Progenitor cell of endocrine pancreas (in vitro differentiated cells): Measurements from ENCODE around the gene NEK4. TPM values are rescaled to one million over a fixed set of nuclear protein-coding genes. Genes with fewer than 3 reads are reported as not detected.

Source experiments
- DNase-seq: peaks from one replicate; pipeline ENCODE4 v3.0.0; 2021; ENCODE audit warnings: low spot score; ENCODE audit not compliant: unreplicated experiment
- H3K27ac Mint-ChIP-seq: 2 replicates; pipeline ENCODE4 v1.8.0; 2021; ENCODE audit warnings: mild to moderate bottlenecking, moderate library complexity, mixed read lengths
- H3K27me3 Mint-ChIP-seq: 2 replicates; pipeline ENCODE4 v1.8.0; 2021; ENCODE audit warnings: mixed read lengths
- H3K36me3 Mint-ChIP-seq: 2 replicates; pipeline ENCODE4 v1.8.0; 2022; ENCODE audit warnings: mixed read lengths; ENCODE audit not compliant: insufficient read depth
- H3K4me1 Mint-ChIP-seq: 2 replicates; pipeline ENCODE4 v1.8.0; 2021; ENCODE audit warnings: low read depth, mixed read lengths
- H3K4me3 Mint-ChIP-seq: 2 replicates; pipeline ENCODE4 v1.8.0; 2021; ENCODE audit warnings: low read depth, mild to moderate bottlenecking, moderate library complexity, mixed read lengths
- H3K9me3 Mint-ChIP-seq: 2 replicates; pipeline ENCODE4 v1.8.0; 2021; ENCODE audit warnings: low read depth, mixed read lengths
- total RNA-seq: library from RNA; stranded (reverse); gene quantifications from 2 replicates; pipeline ENCODE4 v1.2.1, GENCODE V29; 2021
- TF ChIP-seq, protein P1 (sequence below): fragments of 200-600 bp; sonication (generic); IDR thresholded peaks from one replicate; pipeline ENCODE4 v1.5.0; 2021; ENCODE audit warnings: antibody characterized with exemption, mild to moderate bottlenecking; ENCODE audit not compliant: unreplicated experiment

The NEK4 gene
- total RNA-seq, 1 donor from 2014 or later: 51.1 TPM

DNA sequence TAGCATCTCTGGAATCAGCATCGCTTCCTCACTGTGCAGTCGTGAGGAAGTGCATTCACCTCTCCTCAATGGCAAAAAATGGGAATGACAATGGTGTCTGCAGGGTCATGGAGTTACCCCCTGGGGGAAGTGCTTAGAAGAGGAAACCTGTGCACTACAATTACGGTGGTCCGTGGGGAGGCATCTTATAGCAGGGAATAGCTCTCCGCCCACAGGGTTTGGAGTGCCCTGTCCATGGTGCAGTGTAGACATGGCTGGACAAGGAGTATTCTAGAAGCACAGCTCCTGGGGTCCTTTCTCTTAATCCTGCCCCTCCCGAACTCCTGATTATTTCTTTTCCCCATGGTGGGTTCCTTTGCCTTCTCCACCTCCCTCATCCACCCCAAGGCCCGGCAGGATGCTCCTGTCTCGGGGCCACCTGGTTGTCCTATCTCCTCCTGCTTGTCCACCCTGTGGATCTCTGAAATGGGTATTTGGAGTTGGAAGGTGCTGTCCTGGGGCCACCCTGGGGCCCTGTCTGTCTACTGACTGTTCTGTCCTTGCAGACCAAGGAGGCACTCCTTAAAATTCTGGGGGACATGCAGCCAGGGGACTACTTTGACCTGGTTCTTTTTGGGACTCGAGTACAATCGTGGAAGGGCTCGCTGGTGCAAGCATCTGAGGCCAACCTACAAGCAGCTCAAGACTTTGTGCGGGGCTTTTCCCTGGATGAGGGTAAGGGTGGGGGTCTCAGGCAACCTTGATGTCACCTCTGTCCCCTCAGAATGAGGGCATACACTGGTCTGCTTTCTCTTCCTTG, 11.9 kb upstream of the NEK4 start:
- peaks cover 7% of the 10 kb centered on the region for H3K4me1 Mint-ChIP-seq
- DNase-seq: no peak
- no peak overlapping the region for H3K4me3 Mint-ChIP-seq
- TF ChIP-seq, protein P1, sequence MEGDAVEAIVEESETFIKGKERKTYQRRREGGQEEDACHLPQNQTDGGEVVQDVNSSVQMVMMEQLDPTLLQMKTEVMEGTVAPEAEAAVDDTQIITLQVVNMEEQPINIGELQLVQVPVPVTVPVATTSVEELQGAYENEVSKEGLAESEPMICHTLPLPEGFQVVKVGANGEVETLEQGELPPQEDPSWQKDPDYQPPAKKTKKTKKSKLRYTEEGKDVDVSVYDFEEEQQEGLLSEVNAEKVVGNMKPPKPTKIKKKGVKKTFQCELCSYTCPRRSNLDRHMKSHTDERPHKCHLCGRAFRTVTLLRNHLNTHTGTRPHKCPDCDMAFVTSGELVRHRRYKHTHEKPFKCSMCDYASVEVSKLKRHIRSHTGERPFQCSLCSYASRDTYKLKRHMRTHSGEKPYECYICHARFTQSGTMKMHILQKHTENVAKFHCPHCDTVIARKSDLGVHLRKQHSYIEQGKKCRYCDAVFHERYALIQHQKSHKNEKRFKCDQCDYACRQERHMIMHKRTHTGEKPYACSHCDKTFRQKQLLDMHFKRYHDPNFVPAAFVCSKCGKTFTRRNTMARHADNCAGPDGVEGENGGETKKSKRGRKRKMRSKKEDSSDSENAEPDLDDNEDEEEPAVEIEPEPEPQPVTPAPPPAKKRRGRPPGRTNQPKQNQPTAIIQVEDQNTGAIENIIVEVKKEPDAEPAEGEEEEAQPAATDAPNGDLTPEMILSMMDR: no peak
- no peaks in the 10 kb centered on the region for H3K9me3 Mint-ChIP-seq
- H3K36me3 Mint-ChIP-seq: no peaks in the 10 kb centered on the region
- no peak overlapping the region for H3K27ac Mint-ChIP-seq
- H3K27me3 Mint-ChIP-seq: peaks cover 23% of the 10 kb centered on the region

DNA sequence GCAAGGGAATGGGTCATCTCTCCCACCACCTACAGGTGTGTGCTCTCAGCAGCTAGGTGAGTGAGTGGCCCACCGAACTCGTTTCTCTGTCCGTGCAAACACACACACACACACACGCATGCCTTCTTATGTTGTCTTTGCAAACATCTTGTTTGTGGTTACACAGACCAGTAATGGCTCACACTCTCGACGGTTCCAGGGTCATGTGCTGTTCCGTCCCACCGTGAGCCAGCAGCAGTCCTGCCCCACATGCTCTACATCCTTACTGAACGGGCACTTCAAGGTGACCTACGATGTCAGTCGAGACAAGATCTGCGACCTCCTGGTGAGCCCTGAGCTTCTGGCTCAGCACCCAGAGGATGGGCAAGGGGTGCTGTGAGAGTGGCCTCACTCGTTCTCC, 11.0 kb upstream of the NEK4 start:
- H3K4me1 Mint-ChIP-seq: peaks cover 13% of the 10 kb centered on the region
- DNase-seq: no peak
- no peak overlapping the region for H3K27ac Mint-ChIP-seq
- no peaks in the 10 kb centered on the region for H3K9me3 Mint-ChIP-seq
- H3K27me3 Mint-ChIP-seq: peaks cover 23% of the 10 kb centered on the region
- TF ChIP-seq, protein P1: no peak
- no peak overlapping the region for H3K4me3 Mint-ChIP-seq
- no peaks in the 10 kb centered on the region for H3K36me3 Mint-ChIP-seq

DNA sequence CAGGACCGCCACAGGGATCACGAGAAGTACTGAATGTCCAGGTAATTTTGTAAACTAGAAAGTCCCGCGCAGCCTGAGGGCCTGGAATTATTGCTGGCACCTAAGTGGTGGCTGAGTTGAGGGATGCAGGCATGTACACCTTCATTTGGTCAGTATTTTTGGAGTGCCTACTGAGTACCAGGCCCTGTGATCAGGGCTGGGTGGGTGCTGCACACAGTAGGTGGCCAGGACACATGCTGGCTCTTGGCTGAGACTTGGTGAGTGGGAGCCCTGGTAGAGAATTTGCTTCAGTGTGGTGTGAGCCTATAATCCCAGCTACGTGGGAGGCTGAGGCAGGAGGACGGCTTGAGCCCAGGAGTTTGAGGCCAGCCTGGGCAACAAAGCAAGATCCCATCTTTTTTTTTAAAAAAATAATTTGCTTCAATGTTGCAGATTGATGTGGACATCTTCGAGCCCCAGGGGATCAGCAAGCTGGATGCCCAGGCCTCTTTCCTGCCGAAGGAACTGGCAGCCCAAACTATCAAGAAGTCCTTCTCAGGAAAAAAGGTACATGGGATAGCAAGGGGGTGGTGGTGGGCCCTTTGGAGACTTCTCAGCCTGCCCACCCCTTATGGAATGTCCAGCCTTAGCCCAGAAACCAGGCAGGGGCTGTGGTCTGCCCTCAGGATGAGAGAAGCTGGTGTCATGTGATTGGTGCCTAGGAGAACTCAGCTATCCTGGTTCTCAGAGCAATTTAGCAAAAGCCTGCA, 9.3 kb upstream of the NEK4 start:
- TF ChIP-seq, protein P1: no peak
- Mint-ChIP-seq H3K4me1 (peaks cover 21% of the 10 kb centered on the region), H3K9me3 (no peaks in the 10 kb centered on the region), H3K27me3 (peaks cover 23% of the 10 kb centered on the region), H3K27ac (no peak overlapping the region), H3K36me3 (no peaks in the 10 kb centered on the region), H3K4me3 (no peak overlapping the region)
- no peak for DNase-seq

DNA sequence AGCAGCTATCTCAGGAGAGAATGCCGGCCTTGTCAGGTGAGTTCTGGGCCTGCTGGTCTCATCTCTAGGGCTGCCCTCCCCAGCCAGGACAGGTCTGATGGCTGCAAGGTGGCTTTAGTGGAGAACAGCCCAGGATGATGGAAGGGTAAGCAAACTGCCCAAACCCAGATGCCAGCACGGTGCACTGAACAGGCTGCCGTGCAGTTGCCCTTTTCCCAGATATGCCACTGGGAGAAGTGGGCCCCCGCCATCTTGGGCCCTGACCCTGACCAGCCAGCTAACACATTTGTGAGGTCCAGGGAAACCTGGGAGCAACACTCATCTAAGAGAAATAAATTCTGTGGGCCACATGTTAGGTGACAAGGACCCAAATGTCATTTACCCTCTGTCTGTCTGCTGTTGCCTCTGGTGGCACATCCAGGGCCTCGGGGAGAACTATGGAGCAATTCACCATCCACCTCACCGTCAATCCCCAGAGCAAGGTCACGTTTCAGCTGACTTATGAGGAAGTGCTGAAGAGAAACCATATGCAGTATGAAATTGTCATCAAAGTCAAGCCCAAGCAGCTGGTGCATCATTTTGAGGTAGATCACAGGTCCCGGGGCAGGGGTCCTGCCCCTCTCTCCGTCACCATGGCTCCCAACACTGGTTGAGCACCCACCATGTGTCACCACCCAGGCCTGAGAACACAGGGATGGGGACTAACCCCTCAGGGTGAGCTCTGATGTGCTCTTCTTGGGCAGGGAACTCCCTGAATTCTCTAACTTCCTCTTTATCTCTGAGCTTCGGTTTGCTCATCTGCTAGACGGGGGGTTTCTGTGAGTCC, 8.5 kb upstream of the NEK4 start:
- no peak for DNase-seq
- Mint-ChIP-seq H3K4me1 (peaks cover 21% of the 10 kb centered on the region), H3K9me3 (no peaks in the 10 kb centered on the region), H3K4me3 (no peak overlapping the region), H3K27me3 (peaks cover 23% of the 10 kb centered on the region), H3K27ac (no peak overlapping the region), H3K36me3 (no peaks in the 10 kb centered on the region)
- TF ChIP-seq, protein P1: no peak
